ENCODE data around the gene INAFM2. TPM values are rescaled to one million over a fixed set of nuclear protein-coding genes. Genes with fewer than 3 reads are reported as not detected.

The INAFM2 gene
- total and polyA plus RNA-seq, 9 of the 15 experiments (the other 6 are each of a cell fraction or from before 2014, with no cell fraction given), result 11.8 to 43.1 (median 27.2) TPM

GRCh38 chr15:40279437-40280141, 43.9 kb upstream of the INAFM2 start (continued):
- TF ChIP-seq ATF3 (IDR thresholded peaks at IDR 0.05) (no peak), ATF3 (CRISPR knock-in tag; conservative IDR thresholded peaks at IDR 0.05) (no peak), ZNF780A (CRISPR knock-in tag; IDR thresholded peaks at IDR 0.05) (no peak), ATF4 (CRISPR knock-in tag; IDR thresholded peaks at IDR 0.05) (no peak), ZNF354B (CRISPR knock-in tag; IDR thresholded peaks at IDR 0.05) (no peak), ZNF347 (CRISPR knock-in tag; IDR thresholded peaks at IDR 0.05; ENCODE audit: low read depth) (no peak), ZNF121 (CRISPR knock-in tag; conservative IDR thresholded peaks at IDR 0.05) (no peak), SMARCE1 (IDR thresholded peaks at IDR 0.05) (no peak), DDX20 (tag; IDR thresholded peaks at IDR 0.05; ENCODE audit: low read depth) (no peak), U2AF2 (optimal IDR thresholded peaks at IDR 0.05; ENCODE audit: low read depth, low read length) (no peak), CHD2 (IDR thresholded peaks at IDR 0.05; ENCODE audit: low read depth, low read length) (no peak), ZNF197 (CRISPR knock-in tag; IDR thresholded peaks at IDR 0.05; ENCODE audit: low read depth) (no peak), REST (IDR thresholded peaks at IDR 0.05; ENCODE audit: borderline replicate concordance) (peak; percentile 91), REST (CRISPR knock-in tag; IDR thresholded peaks at IDR 0.05; ENCODE audit: low read depth) (no peak), VEZF1 (CRISPR knock-in tag; IDR thresholded peaks at IDR 0.05) (no peak), NBN (IDR thresholded peaks at IDR 0.05; ENCODE audit: low read depth) (no peak)

All from K562 (cell line).